Measurements from ENCODE around the gene COL2A1. TPM values are rescaled to one million over a fixed set of nuclear protein-coding genes. Genes with fewer than 3 reads are reported as not detected.

Gene COL2A1
- total and polyA plus RNA-seq, 4 donors, result 0.05 to 8.7 (median 0.15) TPM; not detected in 1

- WGBS, 2 donors, result 85 to 90% methylated on average over 12 of the region's 12 CpGs
- no peak overlapping the region for H3K4me3 ChIP-seq
These were observed 27.1 kb downstream of the COL2A1 start for GRCh38 chr12:47977046-47977771.

GRCh38 chr12:47975816-47976215, 28.5 kb downstream of the COL2A1 start:
- H3K36me3 ChIP-seq (ENCODE audit: control insufficient read depth in 4 of 4, insufficient read depth in 4 of 4, low read length in 4 of 4), result no peaks in the 10 kb centered on the region
- ATAC-seq (ENCODE audit: insufficient read depth, low FRiP score), result no peak
- DNase-seq, result no peak
- no peaks in the 10 kb centered on the region for H3K27me3 ChIP-seq (ENCODE audit: control insufficient read depth in 3 of 3, insufficient read depth in 3 of 3, low read length in 2 of 3)
- 92 to 97% methylated on average over 11 of the region's 11 CpGs for WGBS, 2 donors
- no peak overlapping the region for H3K4me3 ChIP-seq
- H3K27ac ChIP-seq (ENCODE audit: low read depth in 1 of 2, low read length in 1 of 2), result no peak overlapping the region
- H3K9me3 ChIP-seq (ENCODE audit: control insufficient read depth in 4 of 4, insufficient read depth in 3 of 4, low read length in 3 of 4), result no peaks in the 10 kb centered on the region
- H3K4me1 ChIP-seq (ENCODE audit: control insufficient read depth in 5 of 5, insufficient read depth in 5 of 5, low read length in 5 of 5), result no peaks in the 10 kb centered on the region
- H3K9ac ChIP-seq (ENCODE audit: insufficient read depth in 1 of 2, low read length in 2 of 2), result no peak overlapping the region
- no peak for TF ChIP-seq CTCF (IDR thresholded peaks at IDR 0.05; ENCODE audit: control extremely low read depth, extremely low read depth)

More at GRCh38 chr12:47977046-47977771, 27.1 kb downstream of the COL2A1 start:
- DNase-seq (no peak), ATAC-seq (ENCODE audit: insufficient read depth, low FRiP score) (no peak)
- H3K27me3 ChIP-seq (ENCODE audit: control insufficient read depth in 3 of 3, insufficient read depth in 3 of 3, low read length in 2 of 3), result no peaks in the 10 kb centered on the region
- H3K9me3 ChIP-seq (ENCODE audit: control insufficient read depth in 4 of 4, insufficient read depth in 3 of 4, low read length in 3 of 4), result no peaks in the 10 kb centered on the region
- no peak overlapping the region for H3K27ac ChIP-seq (ENCODE audit: low read depth in 1 of 2, low read length in 1 of 2)
- no peak for TF ChIP-seq CTCF (IDR thresholded peaks at IDR 0.05; ENCODE audit: control extremely low read depth, extremely low read depth)
- H3K36me3 ChIP-seq (ENCODE audit: control insufficient read depth in 4 of 4, insufficient read depth in 4 of 4, low read length in 4 of 4), result no peaks in the 10 kb centered on the region
- peaks cover 0 to 10% (median 0%) of the 10 kb centered on the region in 5 donors for H3K4me1 ChIP-seq (ENCODE audit: control insufficient read depth in 5 of 5, insufficient read depth in 5 of 5, low read length in 5 of 5)
- H3K9ac ChIP-seq (ENCODE audit: insufficient read depth in 1 of 2, low read length in 2 of 2), result no peak overlapping the region

- H3K4me1 ChIP-seq (ENCODE audit: control insufficient read depth in 5 of 5, insufficient read depth in 5 of 5, low read length in 5 of 5), result no peaks in the 10 kb centered on the region
- no peak overlapping the region for H3K9ac ChIP-seq (ENCODE audit: insufficient read depth in 1 of 2, low read length in 2 of 2)
- no peaks in the 10 kb centered on the region for H3K9me3 ChIP-seq (ENCODE audit: control insufficient read depth in 4 of 4, insufficient read depth in 3 of 4, low read length in 3 of 4)
- 97 to 98% methylated on average over 15 to 16 of the region's 16 CpGs for WGBS, 2 donors
- no peak overlapping the region for H3K27ac ChIP-seq (ENCODE audit: low read depth in 1 of 2, low read length in 1 of 2)
- no peak overlapping the region for H3K4me3 ChIP-seq
- no peaks in the 10 kb centered on the region for H3K27me3 ChIP-seq (ENCODE audit: control insufficient read depth in 3 of 3, insufficient read depth in 3 of 3, low read length in 2 of 3)
- ATAC-seq (ENCODE audit: insufficient read depth, low FRiP score) (no peak), DNase-seq (no peak)
- no peaks in the 10 kb centered on the region for H3K36me3 ChIP-seq (ENCODE audit: control insufficient read depth in 4 of 4, insufficient read depth in 4 of 4, low read length in 4 of 4)
- TF ChIP-seq CTCF (IDR thresholded peaks at IDR 0.05; ENCODE audit: control extremely low read depth, extremely low read depth), result no peak
These were observed 29.1 kb downstream of the COL2A1 start for GRCh38 chr12:47975036-47975620.

Measured in lung (tissue), 12 donors.